Testis (tissue), 3 donors: ENCODE results near the gene SUSD6. TPM values are rescaled to one million over a fixed set of nuclear protein-coding genes. Genes with fewer than 3 reads are reported as not detected.
"Not testable (repeated sequence)": the region's sequence is repeated elsewhere in the genome, so short reads cannot be mapped to it uniquely, and the experiment has no call there.

Experiments
- DNase-seq: peaks from one replicate; pipeline ENCODE4 v3.0.0-alpha.2; 2019
- H3K27ac ChIP-seq, 2 donors: fragments of 200-600 bp; sonication (generic); one replicate each; pipeline ENCODE4 v1.5.1; 2019
- H3K27me3 ChIP-seq: fragments of 200-600 bp; sonication (generic); one replicate; pipeline ENCODE4 v1.5.1; 2019
- H3K36me3 ChIP-seq: fragments of 200-600 bp; sonication (generic); one replicate; pipeline ENCODE4 v1.5.1; 2017; ENCODE audit warnings: low read depth; ENCODE audit errors: missing control alignments
- H3K4me1 ChIP-seq: fragments of 200-600 bp; sonication (generic); one replicate; pipeline ENCODE4 v1.5.1; 2019
- H3K4me3 ChIP-seq, 2 donors: fragments of 200-600 bp; sonication (generic); one replicate each; pipeline ENCODE4 v1.5.1; 2017 to 2019
- H3K9me3 ChIP-seq: fragments of 200-600 bp; sonication (generic); one replicate; pipeline ENCODE4 v1.5.1; 2017
- CTCF ChIP-seq, 3 experiments: fragments of 450-650 bp in 2 of 3; fragments of 200-600 bp in 1 of 3; sonication (generic) in 1 of 3; IDR thresholded peaks; one replicate each; pipeline ENCODE4 v1.5.1; 2016 to 2019; ENCODE audit warnings: antibody characterized with exemption in 3 of 3, mild to moderate bottlenecking in 2 of 3, moderate library complexity in 1 of 3
- POLR2A ChIP-seq: fragments of 450-650 bp; IDR thresholded peaks from one replicate; pipeline ENCODE4 v1.6.1; 2017; ENCODE audit warnings: antibody characterized with exemption, mild to moderate bottlenecking, moderate library complexity
- WGBS, 2 donors: methylation state at CpG; one replicate each; pipeline ENCODE4 v1.1.5; 2018; 5-methylcytosine and 5-hydroxymethylcytosine counted together
- intact Hi-C: fragments of 100-400 bp; cut with DNase I; formaldehyde crosslinking; loops from one replicate; pipeline ENCODE4 v1.15.1; 2023; ENCODE audit warnings: low total_unique reads
- polyA plus RNA-seq: library from polyadenylated mRNA; stranded (reverse); fragments of 350-450 nt; fragmentation: Illumina TruSeq; extraction: RNeasy Lipid Tissue Mini Kit (QIAGEN cat#74804); gene quantifications from one replicate; pipeline ENCODE4 v1.2.3, GENCODE V29; 2014; ENCODE audit warnings: low read depth, low replicate concordance; ENCODE audit not compliant: insufficient read depth
- total RNA-seq, 2 donors: library from RNA; depleted of rRNA; stranded (reverse); fragments of >200 nt; gene quantifications; one replicate each; pipeline ENCODE4 v1.2.3, GENCODE V29; 2016

The SUSD6 gene
- total and polyA plus RNA-seq, 3 donors from 2014 or later, result 27.7 to 39.5 (median 38.7) TPM

GRCh38 chr14:69637503-69638031 lies 26.2 kb downstream of the SUSD6 start:
- intact Hi-C loops, result no loop called here
- no peak for DNase-seq
- H3K4me1 ChIP-seq, result peaks cover 44% of the 10 kb centered on the region
- WGBS, 2 donors, result 37 to 49% methylated on average over 2 to 3 of the region's 3 CpGs
- H3K27me3 ChIP-seq, result no peaks in the 10 kb centered on the region
- H3K9me3 ChIP-seq, result no peaks in the 10 kb centered on the region
- H3K4me3 ChIP-seq, result no peak overlapping the region
- TF ChIP-seq CTCF (IDR thresholded peaks at IDR 0.05) (no peak), POLR2A (no peak)
- H3K27ac ChIP-seq, result peak overlapping the region in 1 of 2 donors; percentile 64
- H3K36me3 ChIP-seq, result no peaks in the 10 kb centered on the region

GRCh38 chr14:69640931-69641330 lies 29.5 kb downstream of the SUSD6 start:
- H3K9me3 ChIP-seq, result no peaks in the 10 kb centered on the region
- TF ChIP-seq POLR2A (no peak), CTCF (IDR thresholded peaks at IDR 0.05) (no peak)

DNA sequence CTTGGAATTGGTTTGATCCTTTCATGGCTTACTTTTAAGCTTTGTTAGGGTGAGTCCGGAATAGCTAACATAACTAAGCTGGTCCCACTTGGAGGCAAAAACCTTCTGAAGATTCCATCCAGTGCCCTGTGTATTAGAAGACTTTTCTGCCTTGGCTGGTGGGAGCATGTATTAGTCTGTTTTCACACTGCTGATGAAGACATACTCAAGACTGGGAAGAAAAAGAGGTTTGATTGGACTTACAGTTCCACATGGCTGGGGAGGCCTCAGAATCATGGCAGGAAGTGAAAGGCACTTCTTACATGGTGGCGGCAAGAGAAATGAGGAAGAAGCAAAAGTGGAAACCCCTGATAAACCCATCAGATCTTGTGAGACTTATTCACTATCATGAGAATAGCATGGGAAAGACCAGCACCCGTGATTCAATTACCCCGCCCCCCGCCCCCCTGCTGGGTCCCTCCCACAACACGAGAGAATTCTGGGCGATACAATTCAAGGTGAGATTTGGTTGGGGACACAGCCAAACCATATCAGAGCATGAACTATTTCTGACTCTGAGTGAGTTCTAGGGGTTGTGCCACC lies 30.9 kb downstream of the SUSD6 start:
- peaks cover 17% of the 10 kb centered on the region for H3K4me1 ChIP-seq
- H3K27me3 ChIP-seq, H3K27ac ChIP-seq, DNase-seq, intact Hi-C loops, H3K9me3 ChIP-seq, H3K4me3 ChIP-seq, H3K36me3 ChIP-seq: not testable (repeated sequence)
- WGBS, 2 donors, result 63 to 84% methylated on average over 4 to 7 of the region's 7 CpGs

More at GRCh38 chr14:69640931-69641330, 29.5 kb downstream of the SUSD6 start:
- intact Hi-C loops, result no loop called here
- H3K36me3 ChIP-seq, result no peaks in the 10 kb centered on the region
- no peak overlapping the region for H3K27ac ChIP-seq
- WGBS, 2 donors, result 87 to 100% methylated on average over 1 of the region's 1 CpG
- no peak overlapping the region for H3K4me3 ChIP-seq
- no peak for DNase-seq
- no peaks in the 10 kb centered on the region for H3K27me3 ChIP-seq
- peaks cover 26% of the 10 kb centered on the region for H3K4me1 ChIP-seq

DNA sequence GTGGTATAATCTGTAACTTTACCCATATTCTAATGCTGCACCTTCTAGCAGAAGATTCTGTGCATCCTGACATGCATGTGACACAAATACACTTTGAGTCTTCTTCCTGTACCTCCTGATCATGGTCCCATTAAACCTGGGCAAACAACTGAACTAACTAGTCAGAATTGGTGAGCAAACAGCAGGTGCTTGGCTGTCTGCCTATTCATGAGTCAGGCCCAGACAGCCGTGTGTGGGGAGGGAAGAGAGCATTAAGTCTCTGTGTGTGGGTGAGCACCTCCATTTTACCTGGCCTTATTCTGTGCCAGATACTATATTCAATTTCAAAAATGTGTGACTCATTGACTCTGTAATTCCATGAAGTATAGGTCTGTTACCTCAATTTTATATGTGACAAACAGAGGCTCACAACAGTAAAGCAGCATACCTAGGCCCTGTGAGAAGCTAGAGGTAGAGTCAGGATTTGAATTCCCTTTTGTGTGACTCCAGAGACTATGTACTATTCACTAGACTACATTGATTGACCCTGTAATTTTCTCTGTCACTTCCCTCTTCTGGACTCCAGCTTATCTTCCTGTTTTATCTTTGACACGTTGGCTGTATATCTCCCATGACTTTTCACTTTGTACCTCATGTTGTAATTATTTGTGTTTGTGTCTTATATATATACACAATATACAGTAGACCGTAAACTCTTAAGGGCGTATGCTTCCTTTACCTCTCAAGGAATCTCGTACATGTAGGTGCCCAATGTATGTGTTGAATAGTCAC lies 32.2 kb downstream of the SUSD6 start:
- no peak for TF ChIP-seq POLR2A
- no peak for TF ChIP-seq CTCF (IDR thresholded peaks at IDR 0.05)
- intact Hi-C loops, result no loop called here
- Histone ChIP-seq H3K36me3 (no peaks in the 10 kb centered on the region), H3K9me3 (no peaks in the 10 kb centered on the region), H3K27ac (no peak overlapping the region), H3K27me3 (no peaks in the 10 kb centered on the region), H3K4me1 (peaks cover 18% of the 10 kb centered on the region), H3K4me3 (no peak overlapping the region)
- no peak for DNase-seq
- 75 to 85% methylated on average over 5 of the region's 5 CpGs for WGBS, 2 donors

- Histone ChIP-seq H3K9me3 (no peaks in the 10 kb centered on the region), H3K4me3 (no peak overlapping the region), H3K4me1 (peaks cover 27% of the 10 kb centered on the region), H3K27me3 (no peaks in the 10 kb centered on the region), H3K36me3 (no peaks in the 10 kb centered on the region), H3K27ac (no peak overlapping the region)
- WGBS, 2 donors, result 88 to 100% methylated on average over 1 of the region's 1 CpG
- TF ChIP-seq POLR2A, result no peak
- no peak for TF ChIP-seq CTCF (IDR thresholded peaks at IDR 0.05)
- intact Hi-C loops, result no loop called here
- DNase-seq, result no peak
Observed at GRCh38 chr14:69644814-69645213, 33.4 kb downstream of the SUSD6 start.
